HG02970 (cell line): Measurements from ENCODE around the gene DPP6.
"Not testable (repeated sequence)": the region's sequence is repeated elsewhere in the genome, so short reads cannot be mapped to it uniquely, and the experiment has no call there.

Experiments
- ATAC-seq: cut with Tn5 transposase; IDR thresholded peaks from one replicate; pipeline ENCODE4 v1.9.1; 2021; ENCODE audit warnings: mild to moderate bottlenecking, moderate library complexity, moderate number of reproducible peaks; ENCODE audit not compliant: unreplicated experiment, low FRiP score

DPP6 gene

GRCh38 chr7:154934353-154934952 lies 882.3 kb downstream of the DPP6 start:
- not testable (repeated sequence) for ATAC-seq

- ATAC-seq: no peak
Measured at GRCh38 chr7:154937837-154938236, 885.6 kb downstream of the DPP6 start.

- no peak for ATAC-seq
Measured at GRCh38 chr7:154942691-154943090, 890.5 kb downstream of the DPP6 start.
